GM19372 (cell line): ENCODE measurements around the gene MORC4.

Experiments
- ATAC-seq: cut with Tn5 transposase; IDR thresholded peaks from one replicate; pipeline ENCODE4 v1.9.1; 2021; ENCODE audit warnings: mild to moderate bottlenecking, low read depth, moderate library complexity; ENCODE audit not compliant: unreplicated experiment

Gene MORC4

DNA sequence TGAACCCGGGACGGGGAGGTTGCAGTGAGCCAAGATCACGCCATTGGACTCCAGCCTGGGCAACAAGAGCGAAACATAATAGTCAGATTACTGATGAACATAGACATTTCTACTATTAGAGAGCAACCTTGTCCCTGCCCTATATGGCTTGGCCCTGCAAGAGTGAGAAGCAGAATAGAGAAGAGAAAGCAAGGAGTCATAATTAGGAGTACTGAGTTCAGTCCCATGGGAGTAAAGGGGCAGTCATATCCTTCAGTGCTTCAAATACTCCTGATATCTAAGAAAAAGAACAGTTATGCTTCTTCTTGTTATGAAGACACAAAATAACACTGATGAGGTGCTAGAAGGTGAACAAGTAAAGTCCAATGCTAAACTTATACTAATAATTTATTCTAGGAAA, 46.0 kb downstream of the MORC4 start:
- no peak for ATAC-seq

DNA sequence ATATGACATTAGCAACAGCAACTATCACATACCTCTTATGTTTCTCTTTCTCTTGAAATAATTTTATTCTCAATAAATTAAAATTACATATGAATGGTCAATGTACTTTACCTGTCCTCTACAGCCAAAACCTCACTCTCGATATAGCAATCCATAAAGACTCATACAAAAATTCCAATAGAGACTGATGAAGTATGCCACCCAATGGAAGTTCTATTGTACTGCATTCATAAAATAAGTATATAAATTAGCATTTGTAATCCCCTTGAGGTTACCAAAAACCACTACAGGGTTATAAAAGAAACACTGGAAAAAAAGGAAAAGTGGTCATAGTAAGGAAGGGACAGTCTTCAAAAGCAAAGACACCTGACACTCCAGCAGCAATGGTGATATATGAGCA, 47.0 kb downstream of the MORC4 start:
- ATAC-seq: no peak

DNA sequence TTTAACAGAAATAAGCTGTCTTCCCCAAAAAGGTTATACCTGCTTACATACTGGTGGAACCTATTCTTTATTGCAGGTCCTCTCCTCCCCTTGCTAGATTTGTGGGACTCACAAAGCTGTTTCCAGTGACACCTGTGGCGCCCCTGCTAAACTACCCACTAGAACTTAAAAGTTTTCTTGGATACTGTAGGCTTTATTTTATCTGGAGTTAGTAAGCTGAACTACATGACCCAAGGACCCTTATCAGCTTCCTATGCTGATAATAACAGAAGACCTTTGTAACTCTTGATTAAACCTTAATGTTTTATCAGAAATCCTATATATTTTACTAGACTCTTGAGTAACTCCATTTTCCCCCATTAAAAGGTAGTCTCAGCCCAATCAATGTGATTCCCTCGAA, 47.5 kb downstream of the MORC4 start:
- no peak for ATAC-seq

DNA sequence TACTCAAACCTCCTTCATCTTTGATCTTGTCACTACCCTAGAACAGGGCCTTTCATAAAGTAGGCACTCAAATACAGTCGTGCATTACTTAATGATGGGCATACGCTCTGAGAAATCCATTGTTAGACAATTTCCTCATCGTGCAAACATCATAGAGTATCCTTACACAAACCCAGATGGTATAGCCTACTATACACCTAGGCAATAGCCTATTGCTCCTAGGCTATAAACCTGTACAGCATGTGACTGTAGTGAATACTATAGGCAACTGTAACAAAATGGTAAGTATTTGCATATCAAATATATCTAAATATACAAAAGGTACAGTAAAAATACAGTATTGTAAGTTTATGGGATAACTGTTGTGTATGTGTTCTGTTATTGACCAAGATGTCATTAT, 47.9 kb downstream of the MORC4 start:
- no peak for ATAC-seq

DNA sequence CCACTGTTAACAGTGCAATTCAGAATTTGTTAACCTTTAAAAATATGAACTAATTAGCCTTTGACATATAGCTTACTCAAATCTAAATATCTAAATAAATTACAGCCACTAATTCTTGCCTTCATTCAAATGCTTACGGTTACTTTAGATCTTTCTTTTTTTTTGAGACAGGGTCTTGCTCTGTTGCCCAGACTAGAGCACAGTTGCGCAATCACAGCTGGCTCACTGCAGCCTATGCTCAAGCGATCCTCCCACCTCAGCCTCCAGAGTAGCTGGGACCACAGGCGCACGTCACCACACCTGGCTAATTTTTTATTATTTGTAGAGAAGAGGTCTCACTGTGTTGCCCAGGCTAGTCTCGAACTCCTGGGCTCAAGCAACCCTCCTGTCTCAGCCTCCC, 48.8 kb downstream of the MORC4 start:
- ATAC-seq: no peak

DNA sequence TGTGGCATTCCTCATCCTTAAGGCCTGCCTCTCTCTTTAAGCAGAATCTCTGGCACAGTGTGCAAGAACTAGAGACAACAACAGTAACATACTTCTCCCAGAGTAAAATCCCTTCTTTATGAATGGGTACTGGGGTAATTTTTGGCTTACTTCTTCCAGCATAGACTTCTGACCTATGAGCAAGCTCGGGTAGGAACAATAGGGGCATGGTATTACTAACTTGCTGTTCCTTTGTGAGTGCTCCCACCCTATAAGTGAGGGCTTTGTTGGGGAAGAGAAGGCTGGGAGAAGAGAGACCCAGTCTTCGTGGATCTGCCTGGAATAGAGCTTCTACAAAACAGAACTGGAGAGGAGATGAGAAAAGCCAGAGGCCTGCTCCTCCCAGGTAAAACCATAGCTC, 49.6 kb downstream of the MORC4 start:
- no peak for ATAC-seq

DNA sequence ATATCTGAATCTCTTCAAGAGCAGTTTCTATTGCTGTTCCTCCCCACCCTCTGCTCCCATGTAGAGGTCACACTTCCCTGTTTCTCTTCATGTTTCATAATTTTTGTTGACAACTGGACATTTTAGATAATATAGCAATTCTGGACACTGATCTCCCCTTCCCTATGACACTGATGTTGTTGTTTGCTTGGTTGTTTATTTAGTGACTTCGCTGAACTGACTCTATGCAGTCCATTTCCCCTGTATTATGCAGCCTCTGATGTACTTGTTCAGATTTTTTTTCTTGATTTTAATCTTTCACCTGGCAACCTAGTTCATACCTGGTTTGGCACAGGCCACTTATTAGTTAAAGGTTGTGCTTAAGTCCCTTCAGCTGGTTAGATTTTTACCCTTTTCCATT, 50.6 kb downstream of the MORC4 start:
- no peak for ATAC-seq

DNA sequence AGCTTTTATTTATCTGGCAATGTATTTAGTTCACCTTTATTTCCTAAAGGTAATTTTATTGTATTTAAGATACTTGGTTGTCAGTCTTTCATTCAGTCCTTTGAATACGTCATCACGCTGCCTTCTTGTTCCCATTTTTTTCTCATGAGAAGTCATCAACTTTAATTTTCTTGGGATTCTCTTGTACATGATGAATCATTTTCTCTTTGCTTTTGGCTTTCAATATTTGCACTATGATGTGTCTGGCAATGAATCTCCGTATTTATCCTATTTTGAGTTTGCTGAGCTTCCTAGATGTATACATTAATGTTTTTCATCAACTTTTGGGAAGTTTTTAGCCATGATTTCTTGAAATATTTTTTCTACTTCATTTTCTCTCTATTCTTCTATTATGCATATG, 51.4 kb downstream of the MORC4 start:
- no peak for ATAC-seq

DNA sequence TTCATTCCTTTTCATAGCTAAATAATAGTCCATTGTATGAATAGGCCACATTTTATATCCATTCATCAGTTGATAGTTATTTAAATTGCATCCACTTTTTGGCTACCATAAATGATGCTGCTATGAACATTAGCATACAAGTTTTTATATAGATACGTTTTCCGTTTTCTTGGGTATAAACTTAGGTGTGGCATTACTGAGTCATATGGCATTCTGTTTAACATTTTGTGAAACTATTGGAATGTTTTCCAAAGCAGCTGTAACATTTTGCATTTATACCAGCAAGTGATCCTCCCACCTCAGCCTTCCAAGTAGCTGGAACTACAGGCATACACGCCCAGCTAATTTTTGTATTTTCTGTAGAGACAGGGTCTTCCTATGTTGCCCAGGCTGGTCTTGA, 53.5 kb downstream of the MORC4 start:
- no peak for ATAC-seq

DNA sequence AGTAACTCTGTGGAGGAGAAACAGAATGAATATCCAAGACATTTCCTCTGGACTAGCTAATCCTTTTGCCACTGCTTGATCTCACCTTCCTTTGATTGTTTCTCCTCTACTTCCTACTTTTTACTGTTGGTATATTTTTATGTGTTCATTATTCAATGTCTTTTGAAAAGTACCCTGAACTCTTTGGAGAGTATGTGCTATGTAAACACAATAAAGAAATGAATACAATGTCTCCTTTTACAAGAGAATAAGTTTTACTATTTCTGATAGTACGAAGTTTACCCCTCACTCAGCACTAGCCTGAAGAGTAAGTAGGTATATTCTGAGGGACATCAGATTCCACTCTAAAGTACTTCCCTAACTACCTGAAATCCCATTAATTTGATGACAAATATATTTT, 59.9 kb downstream of the MORC4 start:
- ATAC-seq: no peak

DNA sequence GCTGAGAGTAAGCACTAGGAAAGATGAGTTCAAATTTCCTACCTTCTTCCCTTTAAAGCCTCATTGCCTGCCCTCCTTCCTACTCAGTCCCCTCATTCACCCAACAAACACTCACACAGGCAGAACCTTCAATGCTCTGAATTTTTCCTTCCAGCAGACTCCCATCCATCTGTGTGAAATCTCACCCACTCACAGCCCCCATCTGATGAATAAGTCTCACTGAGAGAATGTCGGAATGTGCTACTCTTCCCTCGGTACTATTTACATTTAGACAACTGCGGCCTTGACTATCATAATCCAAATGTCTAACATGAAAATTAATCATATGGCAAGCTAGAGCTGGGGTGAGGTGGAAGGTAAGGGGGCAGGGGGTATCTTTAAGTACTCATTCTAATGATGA, 60.4 kb downstream of the MORC4 start:
- ATAC-seq: no peak

DNA sequence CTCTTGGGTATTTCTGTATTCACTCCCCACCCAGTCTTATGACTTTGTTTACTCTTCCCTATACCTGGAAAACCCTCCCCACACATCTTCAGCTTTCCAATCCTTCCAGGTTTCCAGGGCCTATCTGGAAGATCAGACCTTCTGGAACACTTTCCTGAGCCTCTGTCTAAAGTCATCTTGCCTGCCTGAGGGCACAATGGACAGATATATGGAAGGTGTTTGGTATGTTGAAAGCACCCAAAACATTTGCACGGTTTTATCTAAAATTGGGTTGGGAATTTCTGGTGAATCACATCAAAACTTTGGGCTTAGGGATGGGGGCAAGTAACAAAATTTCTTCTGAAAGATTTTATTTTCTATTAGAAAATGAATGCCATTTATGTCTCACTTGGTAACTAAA, 63.8 kb downstream of the MORC4 start:
- ATAC-seq: no peak

DNA sequence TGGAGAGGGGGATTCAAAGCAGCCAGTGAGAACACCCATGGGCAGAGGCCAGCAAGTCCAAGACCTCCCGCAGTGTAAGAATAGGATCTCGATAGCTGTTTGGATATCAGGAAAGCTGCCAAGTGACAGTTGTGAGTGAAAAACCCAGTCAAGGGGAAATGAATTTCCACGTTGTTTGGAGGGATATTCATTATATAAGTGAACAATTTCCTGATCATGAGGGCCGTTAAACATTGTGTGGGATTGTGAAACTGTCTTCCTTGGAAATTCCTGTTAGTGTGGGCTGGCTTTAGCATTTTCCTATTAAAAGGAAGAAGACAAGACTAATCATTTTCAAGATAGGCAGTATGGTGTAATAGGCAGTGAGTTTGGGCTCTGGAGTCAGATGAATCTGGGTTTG, 64.8 kb downstream of the MORC4 start:
- no peak for ATAC-seq

DNA sequence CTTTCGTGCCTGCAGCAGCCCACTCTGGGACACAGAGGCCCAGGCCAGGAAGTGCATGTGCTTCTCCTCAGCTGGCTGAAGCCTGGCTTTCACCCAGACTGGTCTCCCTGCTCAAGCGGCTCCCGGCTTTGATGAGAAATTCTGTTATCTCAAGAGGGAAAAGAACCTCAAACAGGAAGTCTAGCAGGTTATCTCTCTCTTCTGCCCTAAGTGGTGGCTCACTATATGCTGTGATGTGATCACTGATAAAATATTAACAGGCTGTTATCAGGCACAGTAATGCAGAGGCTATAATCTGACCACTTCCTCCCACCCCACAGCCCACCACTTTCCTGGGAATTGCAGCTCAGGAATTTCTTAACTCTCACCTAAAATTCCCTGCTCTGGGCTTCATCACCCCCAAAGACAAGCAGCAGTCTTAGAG, 66.5 kb downstream of the MORC4 start:
- ATAC-seq: no peak

DNA sequence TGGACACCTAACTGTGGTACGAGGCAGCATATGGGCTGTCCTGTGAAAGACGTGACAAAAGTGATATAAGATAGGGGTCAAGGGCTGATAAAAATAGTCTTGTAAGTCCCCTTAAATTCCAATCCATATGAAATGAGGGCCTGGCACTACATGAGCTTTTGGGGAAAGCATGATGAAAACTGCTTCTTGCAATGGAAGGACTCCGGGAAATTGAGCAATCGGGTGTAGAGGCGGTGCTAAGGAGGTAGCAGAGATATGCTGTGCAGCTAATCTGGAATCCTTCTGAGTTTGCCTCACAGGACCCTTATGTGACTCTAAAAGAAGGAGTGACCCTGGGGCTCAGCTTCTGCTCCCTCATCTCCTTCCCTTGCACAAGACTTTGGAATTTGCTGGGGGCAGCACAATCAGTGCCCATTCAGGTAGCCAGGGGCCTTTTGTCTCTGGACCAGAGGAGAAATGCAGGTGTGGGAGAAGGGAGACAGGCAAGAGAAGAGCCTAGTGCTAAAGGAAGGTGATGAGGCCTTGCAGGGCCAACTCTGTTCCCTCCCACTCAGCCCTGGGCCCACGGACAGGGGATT, 67.0 kb downstream of the MORC4 start:
- ATAC-seq: no peak

DNA sequence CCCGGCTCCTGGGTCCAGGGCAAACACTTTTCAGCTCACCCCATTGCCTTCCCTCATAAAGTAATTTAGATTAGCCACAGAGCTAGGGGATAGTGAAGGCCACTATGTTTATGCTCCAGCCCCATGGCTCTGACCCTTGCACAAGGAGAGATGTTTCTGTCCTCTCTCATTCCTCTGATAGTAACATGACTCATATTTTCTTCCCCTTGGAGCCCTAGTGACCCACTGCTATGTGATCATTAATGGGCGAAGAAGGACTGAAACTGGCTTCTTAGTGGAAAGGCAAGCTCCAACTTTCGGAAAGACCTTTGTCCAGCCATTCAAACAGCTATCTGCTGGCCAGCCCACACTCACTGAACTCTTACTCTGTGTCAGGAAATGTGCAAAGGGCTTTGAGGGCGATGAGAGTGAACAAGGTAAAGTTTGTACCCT, 67.5 kb downstream of the MORC4 start:
- no peak for ATAC-seq

DNA sequence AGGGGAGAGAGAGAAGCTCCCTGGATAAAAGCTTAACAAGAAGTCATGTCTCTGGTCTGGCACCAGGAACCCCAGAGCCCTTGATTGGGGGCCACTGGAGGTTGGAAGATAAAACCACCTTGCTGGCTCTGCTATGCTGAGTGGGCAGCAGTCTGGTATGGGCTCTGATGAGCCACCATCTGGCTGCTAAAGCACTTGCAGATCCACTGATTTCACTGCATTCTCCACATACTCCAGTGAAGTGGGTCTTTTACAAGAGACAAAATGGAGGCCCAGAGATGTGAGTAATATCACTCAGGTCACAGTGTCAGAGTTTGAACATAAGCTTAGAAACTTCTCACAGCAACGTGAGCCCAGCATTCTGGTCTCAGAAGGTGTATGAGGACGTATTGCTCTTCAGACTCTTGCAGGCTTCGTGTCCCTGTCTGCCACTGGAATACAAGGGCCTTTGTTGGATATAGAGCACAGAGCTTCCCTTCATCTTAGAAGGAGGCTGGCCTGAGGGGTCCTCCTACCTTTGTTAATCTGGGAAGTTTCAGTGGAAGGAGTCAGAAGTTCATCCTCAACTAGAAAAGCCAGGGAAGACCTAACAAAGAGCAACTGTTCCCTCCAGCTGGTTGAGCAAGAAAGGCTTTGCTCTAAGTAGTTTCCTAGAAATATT, 68.1 kb downstream of the MORC4 start:
- no peak for ATAC-seq

DNA sequence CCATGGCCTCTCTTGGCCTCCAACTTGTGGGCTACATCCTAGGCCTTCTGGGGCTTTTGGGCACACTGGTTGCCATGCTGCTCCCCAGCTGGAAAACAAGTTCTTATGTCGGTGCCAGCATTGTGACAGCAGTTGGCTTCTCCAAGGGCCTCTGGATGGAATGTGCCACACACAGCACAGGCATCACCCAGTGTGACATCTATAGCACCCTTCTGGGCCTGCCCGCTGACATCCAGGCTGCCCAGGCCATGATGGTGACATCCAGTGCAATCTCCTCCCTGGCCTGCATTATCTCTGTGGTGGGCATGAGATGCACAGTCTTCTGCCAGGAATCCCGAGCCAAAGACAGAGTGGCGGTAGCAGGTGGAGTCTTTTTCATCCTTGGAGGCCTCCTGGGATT, 71.8 kb downstream of the MORC4 start:
- ATAC-seq: no peak

DNA sequence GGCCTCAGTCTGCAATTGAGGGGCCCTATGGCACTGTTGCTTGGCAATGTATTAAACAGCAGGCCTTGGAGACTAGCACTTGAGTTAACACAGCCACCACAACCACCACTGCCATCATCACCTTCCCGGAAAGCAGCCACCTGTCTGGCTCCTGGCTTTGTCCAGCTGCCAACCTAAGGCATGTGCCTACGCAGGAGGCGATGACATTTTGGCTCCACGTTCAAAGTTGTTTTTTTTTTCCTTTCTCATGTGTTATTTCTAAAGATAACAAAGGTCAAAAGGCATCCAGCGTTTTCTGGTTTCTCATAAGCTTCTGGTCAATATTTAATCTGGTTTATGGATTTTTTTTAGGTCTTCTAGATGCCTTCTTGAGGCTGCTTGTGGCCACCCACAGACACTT, 72.3 kb downstream of the MORC4 start:
- ATAC-seq: no peak

DNA sequence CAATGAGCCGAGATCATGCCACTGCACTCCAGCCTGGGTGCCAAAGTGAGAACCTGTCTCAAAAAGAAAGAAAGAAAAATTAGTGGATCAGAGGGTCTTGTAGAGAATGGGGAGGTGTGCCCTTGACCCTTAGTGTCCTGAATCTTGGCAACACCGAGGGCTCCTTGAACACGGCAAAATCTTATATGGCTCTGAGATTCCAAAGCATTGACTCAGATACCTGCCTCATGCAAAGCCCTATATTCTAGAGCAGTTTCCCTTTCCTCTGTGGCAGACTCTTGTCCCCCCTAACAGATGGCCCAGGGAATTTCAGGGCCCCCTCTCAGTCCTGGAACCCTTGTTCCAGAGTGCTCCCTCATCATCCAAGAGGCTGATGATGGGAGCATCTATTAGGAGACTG, 73.0 kb downstream of the MORC4 start:
- ATAC-seq: no peak

DNA sequence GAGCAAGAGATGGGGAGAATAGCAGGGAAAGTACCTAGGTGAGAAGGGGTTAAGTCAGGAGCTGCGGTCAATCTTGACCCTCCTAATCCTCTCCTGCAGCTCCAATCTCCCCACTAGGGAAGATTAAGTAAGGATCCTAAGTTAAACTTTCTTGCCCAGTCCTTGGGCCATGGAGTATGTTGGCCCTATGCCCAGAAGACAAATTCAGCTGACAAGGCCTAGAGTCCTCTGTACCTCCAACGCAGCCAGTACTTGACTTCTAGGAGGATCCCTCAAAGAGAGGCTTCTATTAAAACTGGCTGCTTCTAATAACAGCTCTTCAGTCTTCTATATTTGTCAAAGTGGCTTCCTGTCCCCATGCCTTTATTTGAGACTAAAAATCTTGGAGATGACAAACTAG, 78.4 kb downstream of the MORC4 start:
- no peak for ATAC-seq

DNA sequence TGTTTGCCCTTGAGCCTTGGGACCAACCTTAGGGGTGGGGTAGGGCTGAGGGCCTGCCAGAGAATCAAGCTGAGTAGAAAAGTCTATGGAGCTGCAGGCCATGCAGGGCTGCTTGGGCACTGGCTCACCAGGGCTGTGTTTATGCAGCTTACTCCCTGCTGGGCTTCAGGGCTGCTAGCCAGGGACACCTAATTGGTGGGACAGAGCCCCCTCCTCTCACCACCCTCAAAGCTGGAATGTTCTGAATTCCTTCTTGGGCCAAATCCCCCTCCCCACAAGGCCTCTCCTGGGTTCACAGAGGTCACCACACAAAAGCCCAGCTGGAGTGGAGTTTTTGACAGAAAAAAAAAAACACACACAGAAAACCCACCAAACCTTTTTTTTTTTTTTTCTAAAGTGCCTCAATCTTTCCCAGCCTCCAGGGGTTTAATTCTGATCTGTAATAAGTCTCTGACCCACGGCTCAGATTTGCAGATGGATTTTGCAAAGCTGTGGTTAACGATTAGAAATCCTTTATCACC, 80.0 kb downstream of the MORC4 start, which contains the start of gene CLDN2:
Gene CLDN2 (plus strand): TSS at position 471 of the 521 bp plus-strand sequence. CDS start 7,827 bp downstream, outside the sequence.
- no peak for ATAC-seq
